ENCODE data around the gene BBS12.

- TF ChIP-seq, protein P1, sequence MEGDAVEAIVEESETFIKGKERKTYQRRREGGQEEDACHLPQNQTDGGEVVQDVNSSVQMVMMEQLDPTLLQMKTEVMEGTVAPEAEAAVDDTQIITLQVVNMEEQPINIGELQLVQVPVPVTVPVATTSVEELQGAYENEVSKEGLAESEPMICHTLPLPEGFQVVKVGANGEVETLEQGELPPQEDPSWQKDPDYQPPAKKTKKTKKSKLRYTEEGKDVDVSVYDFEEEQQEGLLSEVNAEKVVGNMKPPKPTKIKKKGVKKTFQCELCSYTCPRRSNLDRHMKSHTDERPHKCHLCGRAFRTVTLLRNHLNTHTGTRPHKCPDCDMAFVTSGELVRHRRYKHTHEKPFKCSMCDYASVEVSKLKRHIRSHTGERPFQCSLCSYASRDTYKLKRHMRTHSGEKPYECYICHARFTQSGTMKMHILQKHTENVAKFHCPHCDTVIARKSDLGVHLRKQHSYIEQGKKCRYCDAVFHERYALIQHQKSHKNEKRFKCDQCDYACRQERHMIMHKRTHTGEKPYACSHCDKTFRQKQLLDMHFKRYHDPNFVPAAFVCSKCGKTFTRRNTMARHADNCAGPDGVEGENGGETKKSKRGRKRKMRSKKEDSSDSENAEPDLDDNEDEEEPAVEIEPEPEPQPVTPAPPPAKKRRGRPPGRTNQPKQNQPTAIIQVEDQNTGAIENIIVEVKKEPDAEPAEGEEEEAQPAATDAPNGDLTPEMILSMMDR (IDR thresholded peaks at IDR 0.05) = no peak
- no peak for TF ChIP-seq POLR2A (IDR thresholded peaks at IDR 0.05)
Measured at GRCh38 chr4:122785099-122785498, 52.6 kb downstream of the BBS12 start.
